BJ (cell line): ENCODE data around the gene NAA25. TPM values are rescaled to one million over a fixed set of nuclear protein-coding genes. Genes with fewer than 3 reads are reported as not detected.

Source experiments
- CTCF ChIA-PET: fragments of 350-600 bp; formaldehyde crosslinking; extraction: SDS; loops from one replicate; lab custom pipeline; 2021; ENCODE audit warnings: antibody characterized with exemption, inconsistent platforms; lab: Yijun Ruan, JAX
- POLR2A ChIA-PET: fragments of 300-600 bp; sonication (Branson Sonifier 250); formaldehyde crosslinking; extraction: SDS; loops from one replicate; lab custom pipeline; 2021; ENCODE audit warnings: antibody characterized with exemption; lab: Charles Lee
- DNase-seq: peaks from one replicate; pipeline ENCODE4 v3.0.0-alpha.2; 2011; ENCODE audit warnings: low read depth
- H3K27me3 ChIP-seq: 2 replicates; pipeline ENCODE4 v1.6.0; 2011; ENCODE audit warnings: low read length; ENCODE audit not compliant: control insufficient read depth, insufficient read depth
- H3K36me3 ChIP-seq: 2 replicates; pipeline ENCODE4 v1.5.1; 2011; ENCODE audit warnings: low read length; ENCODE audit not compliant: control insufficient read depth, insufficient read depth
- H3K4me3 ChIP-seq: 2 replicates; pipeline ENCODE4 v1.5.1; 2011; ENCODE audit warnings: low read depth, mild to moderate bottlenecking, control low read depth, low read length
- CTCF ChIP-seq: IDR thresholded peaks from 2 replicates; pipeline ENCODE4 v1.5.1; 2011; ENCODE audit warnings: low read depth, mild to moderate bottlenecking, control low read depth, inconsistent platforms, low read length, moderate library complexity; ENCODE audit not compliant: insufficient read depth
- polyA minus RNA-seq: library from RNA; depleted of rRNA, polyadenylated mRNA; stranded (reverse); fragments of >200 nt; gene quantifications from 2 replicates; pipeline ENCODE4 v1.2.3, GENCODE V29; 2011; rRNA and poly(A)+ RNA removed
- polyA plus RNA-seq: library from polyadenylated mRNA; depleted of rRNA; stranded (reverse); fragments of >200 nt; gene quantifications from 2 replicates; pipeline ENCODE4 v1.2.3, GENCODE V29; 2011; rRNA removed

NAA25 gene
- polyA plus RNA-seq: 7.2 and 13.6 TPM in 2 replicates
- 8.2 and 12.0 TPM in 2 replicates for polyA minus RNA-seq

- peak; percentile 42 for DNase-seq
- H3K36me3 ChIP-seq: peaks cover 1% of the 10 kb centered on the region; the same call in 1 of the 2 replicates
- ChIA-PET CTCF (interaction anchor here (0.6 to 1.0 kb wide), 4 partner anchors 11 to 23 kb away, joined by 3 to 4 read pairs (median 3); no protein-coding TSS in a partner anchor), POLR2A (interaction anchor here (0.7 kb wide), 1 partner anchor 17 kb away, joined by 4 read pairs; the partner anchor contains the start of gene TRAFD1)
- peak within 1 kb of the TSS; percentile 79 for H3K4me3 ChIP-seq
- TF ChIP-seq CTCF: no peak
- no peaks in the 10 kb centered on the region for H3K27me3 ChIP-seq
Observed at GRCh38 chr12:112108202-112109079, at the start of gene NAA25. TSS of gene NAA25 (minus strand) at chr12:112108783. CDS start at chr12:112108773, 10 bp downstream.

GRCh38 chr12:112153893-112154219 is 45.3 kb upstream of the NAA25 start:
- no peaks in the 10 kb centered on the region for H3K27me3 ChIP-seq
- H3K36me3 ChIP-seq: peaks cover 24% of the 10 kb centered on the region
- ChIA-PET POLR2A (no interaction called here), CTCF (interaction anchor here (0.6 kb wide), 1 partner anchor 49 kb away, joined by 3 read pairs; no protein-coding TSS in a partner anchor)
- DNase-seq: no peak
- H3K4me3 ChIP-seq: no peak overlapping the region
- no peak for TF ChIP-seq CTCF

GRCh38 chr12:112153181-112153892 is 44.8 kb upstream of the NAA25 start:
- Histone ChIP-seq H3K36me3 (peaks cover 28% of the 10 kb centered on the region), H3K4me3 (no peak overlapping the region), H3K27me3 (no peaks in the 10 kb centered on the region)
- TF ChIP-seq CTCF: no peak
- no peak for DNase-seq
- ChIA-PET POLR2A (no interaction called here), CTCF (no interaction called here)

GRCh38 chr12:112151766-112152541 is 43.4 kb upstream of the NAA25 start:
- POLR2A ChIA-PET: no interaction called here

More at GRCh38 chr12:112151766-112152541, 43.4 kb upstream of the NAA25 start:
- CTCF ChIA-PET: interaction anchor here (1.2 kb wide), 1 partner anchor 22 kb away, joined by 3 read pairs; no protein-coding TSS in a partner anchor
- TF ChIP-seq CTCF: no peak
- no peak overlapping the region for H3K4me3 ChIP-seq
- no peak for DNase-seq
- H3K27me3 ChIP-seq: no peaks in the 10 kb centered on the region
- H3K36me3 ChIP-seq: peaks cover 32% of the 10 kb centered on the region
